Neural cell (in vitro differentiated cells): ENCODE data around the gene SIM1. TPM values are rescaled to one million over a fixed set of nuclear protein-coding genes. Genes with fewer than 3 reads are reported as not detected.

Experiments used
- H2AFZ ChIP-seq: fragments of 200-600, 300-800 bp; sonication (generic), shearing (Covaris generic); 2 replicates; pipeline ENCODE4 v1.6.0; 2014; ENCODE audit warnings: low read depth, mild to moderate bottlenecking, antibody characterized with exemption, low read length, moderate library complexity
- H3F3A ChIP-seq: fragments of 200-600 bp; shearing (Covaris generic); 2 replicates; pipeline ENCODE4 v1.6.1; 2016; ENCODE audit warnings: mild to moderate bottlenecking, moderate library complexity, mixed read lengths, antibody characterized with exemption, low read length; ENCODE audit not compliant: insufficient read depth, poor library complexity, severe bottlenecking
- H3K27ac ChIP-seq: fragments of 200-600, 300-800 bp; sonication (generic), shearing (Covaris generic); 2 replicates; pipeline ENCODE4 v1.5.1; 2014; ENCODE audit warnings: mild to moderate bottlenecking, low read length, moderate library complexity
- H3K27me3 ChIP-seq: fragments of 300-800, 200-600 bp; sonication (generic), shearing (Covaris generic); 2 replicates; pipeline ENCODE4 v1.6.0; 2014; ENCODE audit warnings: mild to moderate bottlenecking, low read depth, low read length, moderate library complexity; ENCODE audit not compliant: insufficient read depth
- H3K36me3 ChIP-seq: fragments of 300-800, 200-600 bp; sonication (generic), shearing (Covaris generic); 2 replicates; pipeline ENCODE4 v1.5.1; 2014; ENCODE audit warnings: mild to moderate bottlenecking, antibody characterized with exemption, low read length, moderate library complexity; ENCODE audit not compliant: insufficient read depth
- H3K4me2 ChIP-seq: fragments of 300-800, 200-600 bp; sonication (generic), shearing (Covaris generic); 2 replicates; pipeline ENCODE4 v1.6.0; 2014; ENCODE audit warnings: mild to moderate bottlenecking, low read length
- H3K4me3 ChIP-seq: fragments of 300-800, 200-600 bp; sonication (generic), shearing (Covaris generic); 2 replicates; pipeline ENCODE4 v1.5.1; 2014; ENCODE audit warnings: mild to moderate bottlenecking, low read length, moderate library complexity
- H3K79me2 ChIP-seq: fragments of 200-600 bp; shearing (Covaris generic); replicated peaks from 2 replicates; pipeline ENCODE4 v1.6.0; 2014; ENCODE audit warnings: mild to moderate bottlenecking, low read length, moderate library complexity; ENCODE audit not compliant: insufficient read depth
- H3K9ac ChIP-seq: fragments of 300-800, 200-600 bp; sonication (generic), shearing (Covaris generic); 2 replicates; pipeline ENCODE4 v1.6.1; 2016; ENCODE audit warnings: mild to moderate bottlenecking, low read length, mixed read lengths
- H3K9me2 ChIP-seq: fragments of 200-600 bp; shearing (Covaris generic); 2 replicates; pipeline ENCODE4 v1.6.1; 2016; ENCODE audit warnings: mild to moderate bottlenecking, low read length, mixed read lengths; ENCODE audit not compliant: insufficient read depth
- H3K9me3 ChIP-seq: fragments of 200-600, 300-800 bp; sonication (generic), shearing (Covaris generic); 2 replicates; pipeline ENCODE4 v1.6.1; 2016; ENCODE audit warnings: mild to moderate bottlenecking, mixed run types, low read length, moderate library complexity, mixed read lengths
- H4K20me1 ChIP-seq: fragments of 200-600 bp; shearing (Covaris generic); 2 replicates; pipeline ENCODE4 v1.6.1; 2016; ENCODE audit warnings: mild to moderate bottlenecking, mixed run types; ENCODE audit not compliant: insufficient read depth
- CTCF ChIP-seq: fragments of 450-650 bp; IDR thresholded peaks from 2 replicates; pipeline ENCODE4 v1.5.1; 2014; ENCODE audit warnings: antibody characterized with exemption, mild to moderate bottlenecking, moderate library complexity; ENCODE audit not compliant: poor library complexity, severe bottlenecking
- EP300 ChIP-seq: fragments of 450-650 bp; conservative IDR thresholded peaks from 2 replicates; pipeline ENCODE4 v1.6.1; 2014; ENCODE audit warnings: antibody characterized with exemption, mild to moderate bottlenecking, moderate library complexity; ENCODE audit not compliant: poor library complexity, severe bottlenecking
- EZH2 ChIP-seq: fragments of 200-600, 300-800 bp; shearing (Covaris generic), sonication (generic); IDR thresholded peaks from 2 replicates; pipeline ENCODE4 v1.6.1; 2014; ENCODE audit warnings: antibody characterized with exemption, low read length, borderline replicate concordance, mild to moderate bottlenecking; ENCODE audit not compliant: insufficient read depth, poor library complexity, severe bottlenecking
- MXI1 ChIP-seq: fragments of 450-650 bp; conservative IDR thresholded peaks from 2 replicates; pipeline ENCODE4 v1.6.1; 2014; ENCODE audit warnings: antibody characterized with exemption, mild to moderate bottlenecking; ENCODE audit not compliant: poor library complexity, severe bottlenecking
- POLR2AphosphoS5 ChIP-seq: IDR thresholded peaks from 2 replicates; pipeline ENCODE4 v1.6.1; 2012
- RAD21 ChIP-seq: fragments of 450-650 bp; conservative IDR thresholded peaks from 2 replicates; pipeline ENCODE4 v1.6.1; 2014; ENCODE audit warnings: antibody characterized with exemption, mild to moderate bottlenecking, moderate library complexity
- REST ChIP-seq: IDR thresholded peaks from 2 replicates; pipeline ENCODE4 v1.6.1; 2012; ENCODE audit warnings: borderline replicate concordance
- SMC3 ChIP-seq: fragments of 450-650 bp; conservative IDR thresholded peaks from 2 replicates; pipeline ENCODE4 v1.6.1; 2014; ENCODE audit warnings: antibody characterized with exemption, mild to moderate bottlenecking, moderate library complexity; ENCODE audit not compliant: poor library complexity
- TAF1 ChIP-seq: IDR thresholded peaks from 2 replicates; pipeline ENCODE4 v1.6.1; 2012; ENCODE audit warnings: low read depth
- polyA plus RNA-seq: library from polyadenylated mRNA; depleted of rRNA; stranded (reverse); fragments of >200 nt; gene quantifications from 2 replicates; pipeline ENCODE4 v1.2.3, GENCODE V29; 2014

Gene SIM1
- polyA plus RNA-seq, 1 donor from 2014 or later = not detected

- H3K79me2 ChIP-seq = no peaks in the 10 kb centered on the region
- no peaks in the 10 kb centered on the region for H3K36me3 ChIP-seq
- H2AFZ ChIP-seq = no peak overlapping the region
- no peaks in the 10 kb centered on the region for H3K9me3 ChIP-seq
- no peaks in the 10 kb centered on the region for H3F3A ChIP-seq
- TF ChIP-seq RAD21 (no peak), CTCF (no peak), EP300 (no peak), EZH2 (no peak), SMC3 (no peak), REST (no peak), POLR2AphosphoS5 (no peak), MXI1 (no peak), TAF1 (no peak)
- no peak overlapping the region for H3K4me3 ChIP-seq
- H3K27ac ChIP-seq = no peak overlapping the region
- H3K9me2 ChIP-seq = no peaks in the 10 kb centered on the region
- no peaks in the 10 kb centered on the region for H4K20me1 ChIP-seq
- no peak overlapping the region for H3K4me2 ChIP-seq
- H3K9ac ChIP-seq = no peak overlapping the region
- no peaks in the 10 kb centered on the region for H3K27me3 ChIP-seq
These were observed 23.5 kb upstream of the SIM1 start for GRCh38 chr6:100488244-100488643.

GRCh38 chr6:100487638-100488037 is 22.9 kb upstream of the SIM1 start:
- Histone ChIP-seq H3K9ac (no peak overlapping the region), H2AFZ (no peak overlapping the region), H4K20me1 (no peaks in the 10 kb centered on the region), H3K9me2 (no peaks in the 10 kb centered on the region), H3K4me2 (no peak overlapping the region), H3K4me3 (no peak overlapping the region), H3K36me3 (no peaks in the 10 kb centered on the region), H3K27me3 (no peaks in the 10 kb centered on the region), H3K79me2 (no peaks in the 10 kb centered on the region), H3K9me3 (no peaks in the 10 kb centered on the region), H3F3A (no peaks in the 10 kb centered on the region), H3K27ac (no peak overlapping the region)
- no peak for TF ChIP-seq CTCF
- TF ChIP-seq REST = no peak
- TF ChIP-seq RAD21 = no peak
- TF ChIP-seq POLR2AphosphoS5 = no peak
- no peak for TF ChIP-seq MXI1
- no peak for TF ChIP-seq EZH2
- no peak for TF ChIP-seq EP300
- TF ChIP-seq TAF1 = no peak
- TF ChIP-seq SMC3 = no peak
